ENCODE data around the gene ANKRD37. TPM values are rescaled to one million over a fixed set of nuclear protein-coding genes. Genes with fewer than 3 reads are reported as not detected.

ANKRD37 gene
- total and polyA plus RNA-seq, 2 donors (not counting 3 experiments of a cell fraction or from before 2014, with no cell fraction given), result 4.0 to 5.8 TPM

DNA sequence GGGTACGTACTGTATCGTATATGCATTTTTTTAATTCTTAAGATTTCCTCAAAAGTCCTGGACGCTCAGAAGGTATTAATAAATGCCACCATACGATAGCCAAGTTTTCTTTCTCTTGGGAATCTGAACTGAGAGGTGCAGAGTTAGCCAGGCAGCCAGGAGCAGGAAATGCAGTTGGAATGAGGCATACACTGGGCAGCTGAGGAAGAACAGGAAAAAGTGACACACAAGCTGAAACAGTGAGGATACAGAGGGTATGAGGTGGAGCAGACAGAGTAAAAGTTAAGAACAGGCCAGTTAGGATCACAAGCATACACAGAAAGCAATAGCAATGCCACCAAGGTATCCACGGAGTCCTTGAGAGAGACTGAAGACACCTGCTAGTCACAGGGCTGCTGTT is 15.8 kb downstream of the ANKRD37 start:
- FAIRE-seq (peak; percentile 95), DNase-seq (ENCODE audit: low read depth, low spot score) (peak; percentile 88)
- no peak overlapping the region for H2AFZ ChIP-seq (ENCODE audit: low read depth, low read length)
- no peaks in the 10 kb centered on the region for H4K20me1 ChIP-seq (replicated peaks; ENCODE audit: control insufficient read depth, extremely low read depth, insufficient read depth, low read length)
- peak overlapping the region; percentile 62 for H3K4me2 ChIP-seq (ENCODE audit: insufficient read depth, low read length)
- peaks cover 21% of the 10 kb centered on the region for H3K4me1 ChIP-seq (ENCODE audit: control insufficient read depth, extremely low read depth, insufficient read depth, low read length)
- CTCF ChIA-PET, result interaction anchor here (0.6 to 2.0 kb wide), 10 partner anchors 9 to 626 kb away, joined by 3 to 10 read pairs (median 4); partner anchors contain the start of genes ANKRD37 and UFSP2
- H3K27ac ChIP-seq (ENCODE audit: insufficient read depth, low read depth, low read length), result peak overlapping the region; percentile 87
- POLR2A ChIA-PET, result interaction anchor here (0.7 to 1.2 kb wide), 2 partner anchors 13 to 178 kb away, joined by 3 to 4 read pairs; no protein-coding TSS in a partner anchor
- no peaks in the 10 kb centered on the region for H3K9me3 ChIP-seq (replicated peaks; ENCODE audit: control insufficient read depth, insufficient read depth, low read length)
- H3K27me3 ChIP-seq (ENCODE audit: control insufficient read depth in 2 of 2, insufficient read depth in 2 of 2, low read length in 2 of 2), result no peaks in the 10 kb centered on the region
- H3K9me1 ChIP-seq (replicated peaks; ENCODE audit: control insufficient read depth, extremely low read depth, insufficient read depth, low read length), result no peaks in the 10 kb centered on the region
- H3K36me3 ChIP-seq (ENCODE audit: control insufficient read depth in 2 of 2, extremely low read depth in 1 of 2, insufficient read depth in 2 of 2, low read length in 2 of 2), result peaks cover 0 to 2% of the 10 kb centered on the region in 2 experiments
- H3K9ac ChIP-seq (replicated peaks; ENCODE audit: extremely low read depth, insufficient read depth, low read length), result peak overlapping the region; percentile 54
- TF ChIP-seq POLR2AphosphoS5 (IDR thresholded peaks at IDR 0.05; ENCODE audit: insufficient read depth, low read depth, low read length) (peak; percentile 58), MYC (IDR thresholded peaks at IDR 0.05; ENCODE audit: low read depth, low read length) (no peak), JUN (IDR thresholded peaks at IDR 0.05; ENCODE audit: borderline replicate concordance, insufficient read depth, insufficient read length, low read depth) (peak; percentile 68), POLR2A (IDR thresholded peaks at IDR 0.05; ENCODE audit: low read depth, low read length) (no peak), GATA2 (IDR thresholded peaks at IDR 0.05; ENCODE audit: insufficient read depth, insufficient read length, low read depth, low read length) (no peak), EZH2 (IDR thresholded peaks at IDR 0.05; ENCODE audit: borderline replicate concordance, low read depth, low read length, severe bottlenecking) (no peak), FOS (IDR thresholded peaks at IDR 0.05; ENCODE audit: borderline replicate concordance, insufficient read depth, low read length) (peak; percentile 79)
- TF ChIP-seq, protein P1, sequence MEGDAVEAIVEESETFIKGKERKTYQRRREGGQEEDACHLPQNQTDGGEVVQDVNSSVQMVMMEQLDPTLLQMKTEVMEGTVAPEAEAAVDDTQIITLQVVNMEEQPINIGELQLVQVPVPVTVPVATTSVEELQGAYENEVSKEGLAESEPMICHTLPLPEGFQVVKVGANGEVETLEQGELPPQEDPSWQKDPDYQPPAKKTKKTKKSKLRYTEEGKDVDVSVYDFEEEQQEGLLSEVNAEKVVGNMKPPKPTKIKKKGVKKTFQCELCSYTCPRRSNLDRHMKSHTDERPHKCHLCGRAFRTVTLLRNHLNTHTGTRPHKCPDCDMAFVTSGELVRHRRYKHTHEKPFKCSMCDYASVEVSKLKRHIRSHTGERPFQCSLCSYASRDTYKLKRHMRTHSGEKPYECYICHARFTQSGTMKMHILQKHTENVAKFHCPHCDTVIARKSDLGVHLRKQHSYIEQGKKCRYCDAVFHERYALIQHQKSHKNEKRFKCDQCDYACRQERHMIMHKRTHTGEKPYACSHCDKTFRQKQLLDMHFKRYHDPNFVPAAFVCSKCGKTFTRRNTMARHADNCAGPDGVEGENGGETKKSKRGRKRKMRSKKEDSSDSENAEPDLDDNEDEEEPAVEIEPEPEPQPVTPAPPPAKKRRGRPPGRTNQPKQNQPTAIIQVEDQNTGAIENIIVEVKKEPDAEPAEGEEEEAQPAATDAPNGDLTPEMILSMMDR (IDR thresholded peaks at IDR 0.05; ENCODE audit: extremely low read depth in 1 of 2, insufficient read depth in 1 of 2, low read depth in 1 of 2, low read length in 2 of 2), result no peak
- TF ChIP-seq, protein P2, sequence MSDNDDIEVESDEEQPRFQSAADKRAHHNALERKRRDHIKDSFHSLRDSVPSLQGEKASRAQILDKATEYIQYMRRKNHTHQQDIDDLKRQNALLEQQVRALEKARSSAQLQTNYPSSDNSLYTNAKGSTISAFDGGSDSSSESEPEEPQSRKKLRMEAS (IDR thresholded peaks at IDR 0.05; ENCODE audit: insufficient read depth, insufficient read length), result no peak
- intact Hi-C loops (cut with micrococcal nuclease) (loop anchor here (1.0 to 5.0 kb wide), 3 partner anchors 16 to 210 kb away; partner anchors contain the start of genes ANKRD37 and CFAP97), dilution Hi-C loops (cut with MboI; ENCODE audit: extremely low pct_ligation_motif_present, low sequenced_read_pairs) (no loop called here)
- BruUV-seq (replicated peaks), result no TSS peak
- H3K4me3 ChIP-seq (replicated peaks in 1 of 3; ENCODE audit: insufficient read depth in 1 of 3, low read depth in 1 of 3, low read length in 3 of 3), result no peak overlapping the region
- H3K79me2 ChIP-seq (ENCODE audit: control insufficient read depth, insufficient read depth, low read length), result no peaks in the 10 kb centered on the region
